GM21515 (cell line): ENCODE measurements around the gene TINCR.

Experiments used
- ATAC-seq: cut with Tn5 transposase; IDR thresholded peaks from one replicate; pipeline ENCODE4 v1.9.1; 2021; ENCODE audit not compliant: unreplicated experiment

TINCR gene

GRCh38 chr19:5520501-5520900 lies 47.3 kb downstream of the TINCR start:
- no peak for ATAC-seq

- ATAC-seq, result no peak
These were observed 48.7 kb downstream of the TINCR start for GRCh38 chr19:5519076-5519475.

GRCh38 chr19:5515737-5516136 lies 52.0 kb downstream of the TINCR start:
- ATAC-seq, result no peak

- no peak for ATAC-seq
These were observed 53.8 kb downstream of the TINCR start for GRCh38 chr19:5514001-5514400.

- ATAC-seq, result no peak
These were observed 55.0 kb downstream of the TINCR start for GRCh38 chr19:5512715-5513114.
